ENCODE data around the gene DNAI1. TPM values are rescaled to one million over a fixed set of nuclear protein-coding genes. Genes with fewer than 3 reads are reported as not detected.

DNAI1 gene
- total RNA-seq, 2 experiments from 2014 or later, result not detected

DNA sequence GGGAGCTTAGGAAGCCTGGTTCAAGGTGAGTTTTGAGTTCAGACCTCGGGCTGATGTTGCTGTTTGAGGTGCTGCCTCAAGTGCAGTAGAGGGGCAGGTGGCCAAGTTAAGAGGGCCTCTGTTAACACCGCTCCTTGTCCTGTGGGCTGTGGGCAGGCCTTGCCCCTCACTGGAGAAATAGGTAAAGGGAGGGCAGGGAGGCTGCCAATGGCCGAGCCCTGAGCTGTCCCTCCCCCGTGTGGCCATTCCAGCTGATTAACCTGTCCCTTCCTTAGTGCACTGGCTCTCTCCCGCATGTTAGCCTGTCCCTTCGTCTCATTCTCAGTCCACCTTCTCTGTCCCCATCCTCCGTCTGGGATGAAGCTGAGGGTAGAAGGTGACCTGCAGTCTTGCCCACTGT lies 109.5 kb downstream of the DNAI1 start:
- H3K36me3 Mint-ChIP-seq (ENCODE audit: low read depth), result no peaks in the 10 kb centered on the region
- no peaks in the 10 kb centered on the region for H3K4me1 Mint-ChIP-seq (ENCODE audit: low read depth)
- no peak for ATAC-seq
- peaks cover 28% of the 10 kb centered on the region for H3K27me3 Mint-ChIP-seq (ENCODE audit: low read depth)
- ChIA-PET CTCF (interaction anchor here (1.3 kb wide), 1 partner anchor 36 kb away, joined by 3 read pairs; no protein-coding TSS in a partner anchor), POLR2A (no interaction called here)
- H3K27ac Mint-ChIP-seq, result no peak overlapping the region
- DNase-seq, result no peak
- no peaks in the 10 kb centered on the region for H3K9me3 Mint-ChIP-seq (ENCODE audit: insufficient read depth)
- H3K4me3 Mint-ChIP-seq, result no peak overlapping the region

- ATAC-seq (no peak), DNase-seq (no peak)
- ChIA-PET POLR2A (no interaction called here), CTCF (interaction anchor here (1.3 kb wide), 1 partner anchor 35 kb away, joined by 3 read pairs; no protein-coding TSS in a partner anchor)
- Mint-ChIP-seq H3K27ac (no peak overlapping the region), H3K9me3 (ENCODE audit: insufficient read depth) (no peaks in the 10 kb centered on the region), H3K4me3 (no peak overlapping the region), H3K36me3 (ENCODE audit: low read depth) (no peaks in the 10 kb centered on the region), H3K4me1 (ENCODE audit: low read depth) (no peaks in the 10 kb centered on the region), H3K27me3 (ENCODE audit: low read depth) (peaks cover 24% of the 10 kb centered on the region)
Observed at GRCh38 chr9:34568774-34569173, 110.2 kb downstream of the DNAI1 start.

- Mint-ChIP-seq H3K4me1 (ENCODE audit: low read depth) (no peaks in the 10 kb centered on the region), H3K27me3 (ENCODE audit: low read depth) (peaks cover 17% of the 10 kb centered on the region), H3K36me3 (ENCODE audit: low read depth) (no peaks in the 10 kb centered on the region), H3K9me3 (ENCODE audit: insufficient read depth) (no peaks in the 10 kb centered on the region), H3K4me3 (no peak overlapping the region), H3K27ac (no peak overlapping the region)
- ATAC-seq (no peak), DNase-seq (no peak)
- ChIA-PET CTCF (interaction anchor here (1.2 kb wide), 1 partner anchor 8 kb away, joined by 3 read pairs; no protein-coding TSS in a partner anchor), POLR2A (no interaction called here)
Observed at GRCh38 chr9:34570376-34570775, 111.8 kb downstream of the DNAI1 start.

Other genes with a start within 250 kb of the DNAI1 start
- gene KIF24, start 129.5 kb upstream of the DNAI1 start, total RNA-seq, result 10 to 100 TPM; 11.2 to 11.4 TPM
- gene NUDT2, start 129.2 kb upstream of the DNAI1 start, total RNA-seq, result 10 to 100 TPM; 28.9 to 31.6 TPM
- gene MYORG, start 81.9 kb upstream of the DNAI1 start, total RNA-seq, result 1 to 10 TPM; 8.8 to 9.1 TPM
- 1 to 10 TPM; 7.5 to 8.3 TPM for gene FAM219A, start 235 bp upstream of the DNAI1 start, total RNA-seq
- gene ENHO, start 64.2 kb downstream of the DNAI1 start, total RNA-seq, result not detected
- not detected for gene CNTFR, start 130.9 kb downstream of the DNAI1 start, total RNA-seq
- 10 to 100 TPM; 23.2 to 26.4 TPM for gene RPP25L, start 153.3 kb downstream of the DNAI1 start, total RNA-seq
- 100 to 1,000 TPM; 134 to 140 TPM for gene DCTN3, start 161.7 kb downstream of the DNAI1 start, total RNA-seq
- under 1 TPM in 1 of 2 experiments, not detected in 1; 0.34 TPM for gene ARID3C, start 170.3 kb downstream of the DNAI1 start, total RNA-seq
- 10 to 100 TPM; 66.7 to 66.9 TPM for gene SIGMAR1, start 179.0 kb downstream of the DNAI1 start, total RNA-seq
- gene GALT, start 187.9 kb downstream of the DNAI1 start, total RNA-seq, result 10 to 100 TPM; 79.1 to 83.9 TPM
- 10 to 100 TPM; 33.0 to 38.8 TPM for gene IL11RA, start 193.4 kb downstream of the DNAI1 start, total RNA-seq
- not detected for gene CCL27, start 203.9 kb downstream of the DNAI1 start, total RNA-seq
- gene CCL19, start 232.5 kb downstream of the DNAI1 start, total RNA-seq, result not detected

All from activated CD8-positive, alpha-beta T cell treated with anti-CD3 and anti-CD28 coated beads, Interleukin-2, amount 10 ng/mL, durations not matched to agents 7 days and 5 days (primary cell).